Measurements from ENCODE around the gene PTP4A1.

DNA sequence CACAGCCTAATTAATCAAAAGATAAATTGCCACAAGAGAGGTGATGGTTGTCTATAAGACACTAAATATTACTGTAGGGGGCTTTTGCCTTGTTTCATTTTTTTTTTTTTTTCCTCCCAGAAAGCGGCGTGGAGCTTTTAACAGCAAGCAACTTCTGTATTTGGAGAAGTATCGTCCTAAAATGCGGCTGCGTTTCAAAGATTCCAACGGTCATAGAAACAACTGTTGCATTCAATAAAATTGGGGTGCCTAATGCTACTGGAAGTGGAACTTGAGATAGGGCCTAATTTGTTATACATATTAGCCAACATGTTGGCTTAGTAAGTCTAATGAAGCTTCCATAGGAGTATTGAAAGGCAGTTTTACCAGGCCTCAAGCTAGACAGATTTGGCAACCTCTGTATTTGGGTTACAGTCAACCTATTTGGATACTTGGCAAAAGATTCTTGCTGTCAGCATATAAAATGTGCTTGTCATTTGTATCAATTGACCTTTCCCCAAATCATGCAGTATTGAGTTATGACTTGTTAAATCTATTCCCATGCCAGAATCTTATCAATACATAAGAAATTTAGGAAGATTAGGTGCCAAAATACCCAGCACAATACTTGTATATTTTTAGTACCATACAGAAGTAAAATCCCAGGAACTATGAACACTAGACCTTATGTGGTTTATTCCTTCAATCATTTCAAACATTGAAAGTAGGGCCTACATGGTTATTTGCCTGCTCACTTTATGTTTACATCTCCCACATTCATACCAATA, 7.8 kb downstream of the PTP4A1 start:
- TF ChIP-seq POLR2A (IDR thresholded peaks at IDR 0.05) = no peak
- TF ChIP-seq, protein P1, sequence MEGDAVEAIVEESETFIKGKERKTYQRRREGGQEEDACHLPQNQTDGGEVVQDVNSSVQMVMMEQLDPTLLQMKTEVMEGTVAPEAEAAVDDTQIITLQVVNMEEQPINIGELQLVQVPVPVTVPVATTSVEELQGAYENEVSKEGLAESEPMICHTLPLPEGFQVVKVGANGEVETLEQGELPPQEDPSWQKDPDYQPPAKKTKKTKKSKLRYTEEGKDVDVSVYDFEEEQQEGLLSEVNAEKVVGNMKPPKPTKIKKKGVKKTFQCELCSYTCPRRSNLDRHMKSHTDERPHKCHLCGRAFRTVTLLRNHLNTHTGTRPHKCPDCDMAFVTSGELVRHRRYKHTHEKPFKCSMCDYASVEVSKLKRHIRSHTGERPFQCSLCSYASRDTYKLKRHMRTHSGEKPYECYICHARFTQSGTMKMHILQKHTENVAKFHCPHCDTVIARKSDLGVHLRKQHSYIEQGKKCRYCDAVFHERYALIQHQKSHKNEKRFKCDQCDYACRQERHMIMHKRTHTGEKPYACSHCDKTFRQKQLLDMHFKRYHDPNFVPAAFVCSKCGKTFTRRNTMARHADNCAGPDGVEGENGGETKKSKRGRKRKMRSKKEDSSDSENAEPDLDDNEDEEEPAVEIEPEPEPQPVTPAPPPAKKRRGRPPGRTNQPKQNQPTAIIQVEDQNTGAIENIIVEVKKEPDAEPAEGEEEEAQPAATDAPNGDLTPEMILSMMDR (IDR thresholded peaks at IDR 0.05) = no peak
- no peak for TF ChIP-seq POLR2AphosphoS5 (IDR thresholded peaks at IDR 0.05)

Data from gastroesophageal sphincter (tissue), 3 donors.